ENCODE measurements around the gene GPN2.
A peak's percentile ranks its signal among the peaks of the same experiment; 100 is the strongest.

GPN2 gene

GRCh38 chr1:26857473-26858060 lies 32.5 kb downstream of the GPN2 start:
- H3K27ac ChIP-seq: no peak overlapping the region
- TF ChIP-seq CTCF (IDR thresholded peaks at IDR 0.05): no peak
- H3K4me3 ChIP-seq: no peak overlapping the region
- DNase-seq (ENCODE audit: low spot score): no peak

DNA sequence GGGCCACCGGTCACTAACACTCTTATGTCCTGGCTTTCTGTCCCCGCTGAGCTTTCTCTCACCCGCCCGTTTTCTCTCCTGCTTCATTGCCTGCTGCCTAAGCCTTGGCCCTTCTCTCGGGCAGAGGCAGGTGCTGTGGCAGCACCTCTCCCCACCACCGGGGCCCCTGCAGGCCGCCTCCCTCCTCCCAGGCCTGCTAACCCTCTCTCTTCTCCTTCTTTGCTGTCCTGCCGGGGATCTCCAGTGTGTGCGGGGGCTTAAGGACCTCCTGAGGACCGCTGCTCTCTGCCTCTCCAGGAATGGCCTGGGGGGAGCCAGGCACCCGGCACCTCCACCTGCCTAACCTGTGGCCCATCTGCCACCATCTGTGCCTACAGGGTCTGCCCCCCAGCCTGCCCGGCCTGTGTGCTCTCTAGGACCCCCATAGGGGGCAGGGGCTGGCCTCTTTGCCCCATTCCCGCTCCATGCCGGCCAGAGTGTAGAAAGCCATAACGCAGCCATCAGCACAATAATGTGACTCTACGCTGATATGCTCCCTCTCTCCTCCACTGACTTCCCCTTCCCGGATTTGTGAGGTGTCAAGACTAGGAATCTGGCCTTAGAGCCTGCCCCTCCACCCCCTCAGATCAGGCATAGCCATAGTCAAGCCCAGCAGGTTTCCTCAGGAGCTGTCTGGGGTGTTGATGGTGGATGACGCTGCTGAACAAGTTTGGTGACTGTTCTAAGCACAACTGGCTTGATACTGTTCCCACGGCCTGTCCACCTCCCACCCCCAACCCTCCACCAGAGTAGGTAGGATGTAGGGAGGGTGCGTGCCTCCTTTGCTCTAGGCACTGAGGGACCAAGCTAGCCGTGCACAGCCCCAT lies 33.2 kb downstream of the GPN2 start:
- DNase-seq (ENCODE audit: low spot score): no peak
- Histone ChIP-seq H3K27ac (no peak overlapping the region), H3K4me3 (no peak overlapping the region)
- no peak for TF ChIP-seq CTCF (IDR thresholded peaks at IDR 0.05)

DNA sequence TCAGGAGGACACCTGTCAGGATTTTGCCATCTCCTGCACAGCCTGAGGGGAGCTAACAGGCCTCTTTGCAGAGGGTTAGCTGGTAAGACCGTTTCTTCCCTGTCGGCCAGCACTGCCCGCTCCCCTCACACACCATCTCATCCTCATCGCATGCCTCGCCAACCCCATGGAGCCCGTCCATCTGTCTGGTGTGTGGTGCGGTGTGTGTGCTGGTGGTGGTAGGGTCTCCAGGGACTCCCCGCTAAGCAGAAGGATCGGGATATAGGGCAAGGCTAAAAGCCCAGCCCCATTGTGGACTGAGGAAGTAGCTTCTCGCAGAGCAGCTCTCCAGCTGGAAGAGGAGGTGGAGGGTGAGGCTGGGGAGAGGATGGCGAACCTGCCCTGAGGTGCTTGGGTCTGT lies 33.9 kb downstream of the GPN2 start:
- no peak for DNase-seq (ENCODE audit: low spot score)
- Histone ChIP-seq H3K4me3 (no peak overlapping the region), H3K27ac (no peak overlapping the region)
- no peak for TF ChIP-seq CTCF (IDR thresholded peaks at IDR 0.05)

DNA sequence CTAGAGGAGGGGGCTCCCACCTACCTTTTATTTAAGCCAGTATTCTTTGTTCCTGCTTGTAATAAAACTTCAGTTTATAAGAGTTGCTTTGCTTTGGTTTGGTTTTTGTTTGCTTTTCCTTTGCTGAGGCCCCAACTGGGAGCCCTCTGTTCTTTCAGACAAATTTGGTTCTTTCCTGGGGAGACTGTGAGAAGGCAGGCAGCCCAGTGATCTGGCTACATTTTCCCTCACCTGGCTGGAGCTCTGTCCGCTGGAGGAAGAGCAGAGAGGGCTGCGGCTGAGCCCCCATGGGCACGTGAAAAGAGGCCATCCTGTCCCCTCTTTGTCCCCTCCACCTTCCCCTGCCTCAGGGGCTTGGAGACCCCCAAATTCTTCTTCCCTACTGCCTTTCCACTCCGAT lies 34.4 kb downstream of the GPN2 start:
- DNase-seq (ENCODE audit: low spot score): no peak
- TF ChIP-seq CTCF (IDR thresholded peaks at IDR 0.05): no peak
- Histone ChIP-seq H3K27ac (no peak overlapping the region), H3K4me3 (no peak overlapping the region)

DNA sequence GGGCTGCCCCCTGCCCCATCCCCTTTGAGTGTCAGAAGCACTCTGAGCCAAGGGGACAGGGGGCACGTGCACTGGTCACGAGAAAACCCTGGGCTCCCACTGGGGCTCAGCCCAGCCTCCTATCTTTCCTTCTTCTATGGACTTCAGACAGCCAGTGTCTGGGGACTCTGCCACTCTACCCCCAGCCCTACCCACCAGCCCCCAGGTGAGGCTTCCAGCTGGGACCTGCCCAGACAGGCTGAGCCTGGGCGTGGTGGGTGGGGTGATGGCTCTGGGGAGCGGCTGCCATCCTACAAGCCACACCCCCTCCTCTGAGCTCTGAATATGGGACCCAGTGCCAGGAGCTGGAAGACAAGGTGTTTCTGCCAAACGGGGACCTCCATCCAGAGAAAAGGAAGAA lies 35.2 kb downstream of the GPN2 start:
- no peak overlapping the region for H3K4me3 ChIP-seq
- no peak for TF ChIP-seq CTCF (IDR thresholded peaks at IDR 0.05)
- DNase-seq (ENCODE audit: low spot score): no peak
- H3K27ac ChIP-seq: no peak overlapping the region

GRCh38 chr1:26853600-26853999 lies 36.5 kb downstream of the GPN2 start:
- TF ChIP-seq CTCF (IDR thresholded peaks at IDR 0.05): no peak
- H3K4me3 ChIP-seq: no peak overlapping the region
- DNase-seq (ENCODE audit: low spot score): no peak
- H3K27ac ChIP-seq: peak overlapping the region in 1 of 2 donors; percentile 6

DNA sequence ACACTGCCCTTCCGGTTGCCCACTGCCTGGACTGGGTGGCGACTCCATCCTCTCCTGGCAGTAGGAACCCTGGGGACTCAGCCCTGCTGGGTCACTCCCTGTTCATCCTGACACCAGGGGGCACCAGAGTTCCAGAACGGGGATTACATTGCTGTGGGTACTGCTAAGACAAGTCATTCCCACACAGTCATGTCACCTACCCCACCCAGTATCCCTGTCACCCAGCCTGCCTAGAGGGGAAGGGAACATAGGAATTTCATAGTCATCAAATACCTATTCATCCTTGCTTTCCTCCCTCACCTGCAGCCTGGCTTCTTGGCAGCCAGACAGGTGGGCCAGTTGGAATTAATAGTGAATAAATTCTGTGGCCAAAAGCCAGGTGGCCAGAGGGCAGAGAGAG lies 36.9 kb downstream of the GPN2 start:
- no peak overlapping the region for H3K4me3 ChIP-seq
- peak; percentile 71 for TF ChIP-seq CTCF (IDR thresholded peaks at IDR 0.05)
- DNase-seq (ENCODE audit: low spot score): peak; percentile 88
- peak overlapping the region in 1 of 2 donors; percentile 6 for H3K27ac ChIP-seq

Data from coronary artery (tissue), 2 donors.